ENCODE measurements around the gene NDFIP2. TPM values are rescaled to one million over a fixed set of nuclear protein-coding genes. Genes with fewer than 3 reads are reported as not detected.

NDFIP2 gene
- total RNA-seq, 1 experiment from 2014 or later: 49.6 TPM

DNA sequence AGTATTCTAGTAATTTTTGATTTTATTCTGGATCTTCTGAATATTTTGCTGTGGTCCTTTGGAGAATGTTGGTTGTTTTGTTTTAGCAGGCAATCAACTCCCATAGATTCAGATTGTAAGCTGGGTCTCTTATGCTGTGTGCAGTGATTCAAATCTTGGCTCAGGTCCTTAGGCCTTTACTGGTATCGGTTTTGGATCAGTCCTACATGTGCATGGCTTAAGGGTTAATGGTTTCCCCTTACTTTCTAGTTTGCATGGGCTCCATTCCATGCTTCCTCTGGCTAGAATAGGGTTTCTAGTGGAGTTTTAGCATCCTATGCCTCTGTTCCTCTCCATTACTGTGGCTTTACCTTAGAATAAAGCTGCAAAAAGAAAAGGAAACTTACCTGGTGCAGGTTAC, 16.1 kb downstream of the NDFIP2 start:
- no peak overlapping the region for H3K27ac ChIP-seq (ENCODE audit: low read depth, low read length)
- ATAC-seq (no peak), DNase-seq (ENCODE audit: low read depth, low spot score) (no peak)
- intact Hi-C loops (cut with micrococcal nuclease): no loop called here
- H2AFZ ChIP-seq (ENCODE audit: low read depth, low read length, poor library complexity, severe bottlenecking): no peak overlapping the region
- H3K4me3 ChIP-seq (replicated peaks in 1 of 2; ENCODE audit: low read depth in 1 of 2, low read length in 2 of 2): no peak overlapping the region
- ChIA-PET RAD21 (ENCODE audit: low non-redundant PET in 1 of 2, low total read pairs in 2 of 2, uncharacterized antibody in 2 of 2, unreplicated experiment in 2 of 2) (no interaction called here), POLR2A (no interaction called here), CTCF (no interaction called here)
- H3K4me2 ChIP-seq (ENCODE audit: low read length): no peak overlapping the region
- no peaks in the 10 kb centered on the region for H3K4me1 ChIP-seq (ENCODE audit: control insufficient read depth in 1 of 2, insufficient read depth in 2 of 2, low read length in 2 of 2)
- no peaks in the 10 kb centered on the region for H3K9me3 ChIP-seq (ENCODE audit: control insufficient read depth in 1 of 2, insufficient read depth in 1 of 2, low read depth in 1 of 2, low read length in 2 of 2)
- H3K79me2 ChIP-seq (ENCODE audit: insufficient read depth, low read length): peaks cover 99% of the 10 kb centered on the region
- no peak overlapping the region for H3K9ac ChIP-seq (ENCODE audit: low read length)
- no peaks in the 10 kb centered on the region for H3K9me2 ChIP-seq (ENCODE audit: insufficient read depth)
- no peak for TF ChIP-seq SIN3A (IDR thresholded peaks at IDR 0.05; ENCODE audit: low read depth)
- no peak for TF ChIP-seq SP1 (IDR thresholded peaks at IDR 0.05; ENCODE audit: low read depth)
- TF ChIP-seq, protein P1, sequence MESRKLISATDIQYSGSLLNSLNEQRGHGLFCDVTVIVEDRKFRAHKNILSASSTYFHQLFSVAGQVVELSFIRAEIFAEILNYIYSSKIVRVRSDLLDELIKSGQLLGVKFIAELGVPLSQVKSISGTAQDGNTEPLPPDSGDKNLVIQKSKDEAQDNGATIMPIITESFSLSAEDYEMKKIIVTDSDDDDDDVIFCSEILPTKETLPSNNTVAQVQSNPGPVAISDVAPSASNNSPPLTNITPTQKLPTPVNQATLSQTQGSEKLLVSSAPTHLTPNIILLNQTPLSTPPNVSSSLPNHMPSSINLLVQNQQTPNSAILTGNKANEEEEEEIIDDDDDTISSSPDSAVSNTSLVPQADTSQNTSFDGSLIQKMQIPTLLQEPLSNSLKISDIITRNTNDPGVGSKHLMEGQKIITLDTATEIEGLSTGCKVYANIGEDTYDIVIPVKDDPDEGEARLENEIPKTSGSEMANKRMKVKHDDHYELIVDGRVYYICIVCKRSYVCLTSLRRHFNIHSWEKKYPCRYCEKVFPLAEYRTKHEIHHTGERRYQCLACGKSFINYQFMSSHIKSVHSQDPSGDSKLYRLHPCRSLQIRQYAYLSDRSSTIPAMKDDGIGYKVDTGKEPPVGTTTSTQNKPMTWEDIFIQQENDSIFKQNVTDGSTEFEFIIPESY (IDR thresholded peaks at IDR 0.05; ENCODE audit: extremely low read depth, insufficient replicate concordance, low read length): no peak
- no peak for TF ChIP-seq ZFX (IDR thresholded peaks at IDR 0.05)
- no peak for TF ChIP-seq POLR2A (IDR thresholded peaks at IDR 0.05; ENCODE audit: borderline replicate concordance, extremely low read depth, insufficient read depth, insufficient read length)
- TF ChIP-seq RAD21 (IDR thresholded peaks at IDR 0.05; ENCODE audit: low read depth): no peak
- no peak for TF ChIP-seq SRF (IDR thresholded peaks at IDR 0.05; ENCODE audit: low read depth)
- TF ChIP-seq, protein P2, sequence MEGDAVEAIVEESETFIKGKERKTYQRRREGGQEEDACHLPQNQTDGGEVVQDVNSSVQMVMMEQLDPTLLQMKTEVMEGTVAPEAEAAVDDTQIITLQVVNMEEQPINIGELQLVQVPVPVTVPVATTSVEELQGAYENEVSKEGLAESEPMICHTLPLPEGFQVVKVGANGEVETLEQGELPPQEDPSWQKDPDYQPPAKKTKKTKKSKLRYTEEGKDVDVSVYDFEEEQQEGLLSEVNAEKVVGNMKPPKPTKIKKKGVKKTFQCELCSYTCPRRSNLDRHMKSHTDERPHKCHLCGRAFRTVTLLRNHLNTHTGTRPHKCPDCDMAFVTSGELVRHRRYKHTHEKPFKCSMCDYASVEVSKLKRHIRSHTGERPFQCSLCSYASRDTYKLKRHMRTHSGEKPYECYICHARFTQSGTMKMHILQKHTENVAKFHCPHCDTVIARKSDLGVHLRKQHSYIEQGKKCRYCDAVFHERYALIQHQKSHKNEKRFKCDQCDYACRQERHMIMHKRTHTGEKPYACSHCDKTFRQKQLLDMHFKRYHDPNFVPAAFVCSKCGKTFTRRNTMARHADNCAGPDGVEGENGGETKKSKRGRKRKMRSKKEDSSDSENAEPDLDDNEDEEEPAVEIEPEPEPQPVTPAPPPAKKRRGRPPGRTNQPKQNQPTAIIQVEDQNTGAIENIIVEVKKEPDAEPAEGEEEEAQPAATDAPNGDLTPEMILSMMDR (IDR thresholded peaks at IDR 0.05 in 2 of 3, conservative IDR thresholded peaks at IDR 0.05 in 1 of 3; ENCODE audit: borderline replicate concordance in 1 of 3, insufficient read depth in 1 of 3, low read depth in 2 of 3, low read length in 2 of 3): no peak
- no peak for TF ChIP-seq CEBPB (IDR thresholded peaks at IDR 0.05; ENCODE audit: low read depth)
- TF ChIP-seq FOSL1 (IDR thresholded peaks at IDR 0.05; ENCODE audit: low read depth): no peak
- TF ChIP-seq, protein P3, sequence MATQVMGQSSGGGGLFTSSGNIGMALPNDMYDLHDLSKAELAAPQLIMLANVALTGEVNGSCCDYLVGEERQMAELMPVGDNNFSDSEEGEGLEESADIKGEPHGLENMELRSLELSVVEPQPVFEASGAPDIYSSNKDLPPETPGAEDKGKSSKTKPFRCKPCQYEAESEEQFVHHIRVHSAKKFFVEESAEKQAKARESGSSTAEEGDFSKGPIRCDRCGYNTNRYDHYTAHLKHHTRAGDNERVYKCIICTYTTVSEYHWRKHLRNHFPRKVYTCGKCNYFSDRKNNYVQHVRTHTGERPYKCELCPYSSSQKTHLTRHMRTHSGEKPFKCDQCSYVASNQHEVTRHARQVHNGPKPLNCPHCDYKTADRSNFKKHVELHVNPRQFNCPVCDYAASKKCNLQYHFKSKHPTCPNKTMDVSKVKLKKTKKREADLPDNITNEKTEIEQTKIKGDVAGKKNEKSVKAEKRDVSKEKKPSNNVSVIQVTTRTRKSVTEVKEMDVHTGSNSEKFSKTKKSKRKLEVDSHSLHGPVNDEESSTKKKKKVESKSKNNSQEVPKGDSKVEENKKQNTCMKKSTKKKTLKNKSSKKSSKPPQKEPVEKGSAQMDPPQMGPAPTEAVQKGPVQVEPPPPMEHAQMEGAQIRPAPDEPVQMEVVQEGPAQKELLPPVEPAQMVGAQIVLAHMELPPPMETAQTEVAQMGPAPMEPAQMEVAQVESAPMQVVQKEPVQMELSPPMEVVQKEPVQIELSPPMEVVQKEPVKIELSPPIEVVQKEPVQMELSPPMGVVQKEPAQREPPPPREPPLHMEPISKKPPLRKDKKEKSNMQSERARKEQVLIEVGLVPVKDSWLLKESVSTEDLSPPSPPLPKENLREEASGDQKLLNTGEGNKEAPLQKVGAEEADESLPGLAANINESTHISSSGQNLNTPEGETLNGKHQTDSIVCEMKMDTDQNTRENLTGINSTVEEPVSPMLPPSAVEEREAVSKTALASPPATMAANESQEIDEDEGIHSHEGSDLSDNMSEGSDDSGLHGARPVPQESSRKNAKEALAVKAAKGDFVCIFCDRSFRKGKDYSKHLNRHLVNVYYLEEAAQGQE (IDR thresholded peaks at IDR 0.05; ENCODE audit: low read depth): no peak
- no peak for TF ChIP-seq ELF1 (IDR thresholded peaks at IDR 0.05; ENCODE audit: borderline replicate concordance, low read depth)
- TF ChIP-seq YY1 (IDR thresholded peaks at IDR 0.05; ENCODE audit: extremely low read depth, insufficient replicate concordance, low read depth, low read length): no peak
- no peak for TF ChIP-seq POLR2AphosphoS5 (IDR thresholded peaks at IDR 0.05; ENCODE audit: low read depth, low read length)
- no peak for TF ChIP-seq EGR1 (IDR thresholded peaks at IDR 0.05; ENCODE audit: low read depth)
- peaks cover 9% of the 10 kb centered on the region; the same call in 1 of the 2 replicates for H4K20me1 ChIP-seq (ENCODE audit: insufficient read depth)
- H3K36me3 ChIP-seq (ENCODE audit: control insufficient read depth in 1 of 2, insufficient read depth in 2 of 2, low read length in 2 of 2): no peaks in the 10 kb centered on the region
- no peaks in the 10 kb centered on the region for H3K27me3 ChIP-seq (ENCODE audit: insufficient read depth, low read length)
- no TSS peak for BruUV-seq (replicated peaks)

Data from HCT116 (cell line).